ENCODE data around the gene TEAD4.

Gene TEAD4

GRCh38 chr12:2960996-2961616 lies 1.9 kb downstream of the TEAD4 start:
- DNase-seq (ENCODE audit: low read depth): no peak

GRCh38 chr12:2961705-2962104 lies 2.5 kb downstream of the TEAD4 start:
- no peak for DNase-seq (ENCODE audit: low read depth)

- no peak for DNase-seq (ENCODE audit: low read depth)
Observed at GRCh38 chr12:2963154-2963759, 4.1 kb downstream of the TEAD4 start.

- DNase-seq (ENCODE audit: low read depth): no peak
Observed at GRCh38 chr12:2963760-2964292, 4.6 kb downstream of the TEAD4 start.

- no peak for DNase-seq (ENCODE audit: low read depth)
Observed at GRCh38 chr12:2967651-2968050, 8.5 kb downstream of the TEAD4 start.

- no peak for DNase-seq (ENCODE audit: low read depth)
Observed at GRCh38 chr12:2970744-2971143, 11.5 kb downstream of the TEAD4 start.

GRCh38 chr12:2973566-2973965 lies 14.4 kb downstream of the TEAD4 start:
- DNase-seq (ENCODE audit: low read depth): no peak

GRCh38 chr12:2974560-2974971 lies 15.4 kb downstream of the TEAD4 start:
- no peak for DNase-seq (ENCODE audit: low read depth)

- DNase-seq (ENCODE audit: low read depth): no peak
Observed at GRCh38 chr12:2976581-2976996, 17.4 kb downstream of the TEAD4 start.

GRCh38 chr12:2977776-2978175 lies 18.6 kb downstream of the TEAD4 start:
- no peak for DNase-seq (ENCODE audit: low read depth)

GRCh38 chr12:2979806-2980205 lies 20.6 kb downstream of the TEAD4 start:
- no peak for DNase-seq (ENCODE audit: low read depth)

- no peak for DNase-seq (ENCODE audit: low read depth)
Observed at GRCh38 chr12:2980630-2981029, 21.4 kb downstream of the TEAD4 start.

GRCh38 chr12:2982361-2982760 lies 23.2 kb downstream of the TEAD4 start:
- no peak for DNase-seq (ENCODE audit: low read depth)

- DNase-seq (ENCODE audit: low read depth): no peak
Observed at GRCh38 chr12:2984249-2984648, 25.1 kb downstream of the TEAD4 start.

- DNase-seq (ENCODE audit: low read depth): no peak
Observed at GRCh38 chr12:2984698-2985097, 25.5 kb downstream of the TEAD4 start.

GRCh38 chr12:2986876-2987275 lies 27.7 kb downstream of the TEAD4 start:
- no peak for DNase-seq (ENCODE audit: low read depth)

GRCh38 chr12:2988494-2988893 lies 29.3 kb downstream of the TEAD4 start:
- no peak for DNase-seq (ENCODE audit: low read depth)

- no peak for DNase-seq (ENCODE audit: low read depth)
Observed at GRCh38 chr12:2992724-2993123, 33.5 kb downstream of the TEAD4 start.

GRCh38 chr12:2997989-2998670 lies 38.9 kb downstream of the TEAD4 start:
- DNase-seq (ENCODE audit: low read depth): no peak

- DNase-seq (ENCODE audit: low read depth): peak; percentile 43
Observed at GRCh38 chr12:2998789-2999264, 39.6 kb downstream of the TEAD4 start.

GRCh38 chr12:2999265-2999841 lies 40.2 kb downstream of the TEAD4 start:
- no peak for DNase-seq (ENCODE audit: low read depth)

- no peak for DNase-seq (ENCODE audit: low read depth)
Observed at GRCh38 chr12:3000548-3001275, 41.5 kb downstream of the TEAD4 start.
